Spinal cord (tissue), 10 donors: Measurements from ENCODE around the gene SNORC. TPM values are rescaled to one million over a fixed set of nuclear protein-coding genes. Genes with fewer than 3 reads are reported as not detected.

Source experiments
- DNase-seq, 6 donors: peaks; one replicate each; pipeline versions ENCODE4 v3.0.0 to v3.0.0-alpha.2; 2013 to 2015; ENCODE audit warnings: low spot score in 6 of 6, low read depth in 4 of 6
- H3K27ac ChIP-seq: one replicate; pipeline ENCODE4 v1.5.1; 2013; ENCODE audit warnings: low read depth, low read length, control low read depth
- H3K27me3 ChIP-seq: one replicate; pipeline ENCODE4 v1.6.1; 2013; ENCODE audit warnings: low read length; ENCODE audit not compliant: control insufficient read depth, insufficient read depth
- H3K36me3 ChIP-seq: one replicate; pipeline ENCODE4 v1.6.1; 2013; ENCODE audit warnings: low read length; ENCODE audit not compliant: control insufficient read depth, insufficient read depth
- H3K4me1 ChIP-seq: one replicate; pipeline ENCODE4 v1.6.1; 2013; ENCODE audit warnings: low read length; ENCODE audit not compliant: control insufficient read depth, insufficient read depth
- H3K4me3 ChIP-seq: one replicate; pipeline ENCODE4 v1.5.1; 2013; ENCODE audit warnings: low read depth, low read length, control low read depth
- H3K9me3 ChIP-seq: one replicate; pipeline ENCODE4 v1.6.1; 2013; ENCODE audit warnings: low read length; ENCODE audit not compliant: control insufficient read depth, insufficient read depth
- WGBS: methylation state at CpG from one replicate; pipeline ENCODE4 v1.1.5; 2013; ENCODE audit warnings: missing lambda C conversion rate; ENCODE audit not compliant: insufficient coverage; 5-methylcytosine and 5-hydroxymethylcytosine counted together
- polyA plus RNA-seq, 2 donors: library from polyadenylated mRNA; unstranded; fragments of 120-200 nt; gene quantifications; one replicate each; pipeline ENCODE4 v1.2.1, GENCODE V29; 2013; ENCODE audit not compliant: insufficient read length in 2 of 2
- total RNA-seq, 2 donors: library from RNA; depleted of rRNA in 1 of 2; stranded (reverse); fragments of 120-200 nt in 1 of 2; fragments of >200 nt in 1 of 2; gene quantifications; one replicate each; pipeline versions ENCODE4 v1.2.3 to v1.2.4, GENCODE V29; 2013 to 2014
- donor health status: healthy.

Gene SNORC
- total and polyA plus RNA-seq, 4 donors, result 3.1 to 10.8 (median 7.4) TPM

- Histone ChIP-seq H3K36me3 (peaks cover 9% of the 10 kb centered on the region), H3K27ac (no peak overlapping the region), H3K4me1 (no peaks in the 10 kb centered on the region), H3K4me3 (no peak overlapping the region), H3K27me3 (no peaks in the 10 kb centered on the region), H3K9me3 (no peaks in the 10 kb centered on the region)
- WGBS, result 89% methylated on average over 1 of the region's 2 CpGs
- DNase-seq, result no peak
These were observed 6.1 kb upstream of the SNORC start for GRCh38 chr2:232863996-232864395.

GRCh38 chr2:232865165-232865564 is 4.9 kb upstream of the SNORC start:
- no peak overlapping the region for H3K27ac ChIP-seq
- DNase-seq, result no peak
- no peak overlapping the region for H3K4me3 ChIP-seq
- no CpG with 5 or more reads among the region's 1 CpG for WGBS
- no peaks in the 10 kb centered on the region for H3K9me3 ChIP-seq
- H3K4me1 ChIP-seq, result peaks cover 4% of the 10 kb centered on the region
- no peaks in the 10 kb centered on the region for H3K27me3 ChIP-seq
- H3K36me3 ChIP-seq, result peaks cover 4% of the 10 kb centered on the region

GRCh38 chr2:232866104-232866503 is 4.0 kb upstream of the SNORC start:
- DNase-seq, result no peak
- H3K4me3 ChIP-seq, result no peak overlapping the region
- H3K4me1 ChIP-seq, result peaks cover 11% of the 10 kb centered on the region
- no CpG with 5 or more reads among the region's 4 CpGs for WGBS
- peaks cover 11% of the 10 kb centered on the region for H3K36me3 ChIP-seq
- no peaks in the 10 kb centered on the region for H3K9me3 ChIP-seq
- no peaks in the 10 kb centered on the region for H3K27me3 ChIP-seq
- H3K27ac ChIP-seq, result no peak overlapping the region

GRCh38 chr2:232869138-232870017 is 686 bp upstream of the SNORC start:
- H3K27me3 ChIP-seq, result no peaks in the 10 kb centered on the region
- WGBS, result 67% methylated on average over 15 of the region's 15 CpGs

GRCh38 chr2:232870766-232871371 is 805 bp downstream of the SNORC start:
- Histone ChIP-seq H3K27me3 (no peaks in the 10 kb centered on the region), H3K27ac (no peak overlapping the region), H3K36me3 (peaks cover 39% of the 10 kb centered on the region), H3K4me3 (no peak overlapping the region), H3K4me1 (peaks cover 53% of the 10 kb centered on the region), H3K9me3 (no peaks in the 10 kb centered on the region)
- 78% methylated on average over 17 of the region's 17 CpGs for WGBS
- DNase-seq, result no peak

More at GRCh38 chr2:232869138-232870017, 686 bp upstream of the SNORC start:
- H3K36me3 ChIP-seq, result peaks cover 34% of the 10 kb centered on the region
- H3K27ac ChIP-seq, result no peak overlapping the region
- no peak overlapping the region for H3K4me3 ChIP-seq
- no peaks in the 10 kb centered on the region for H3K9me3 ChIP-seq
- no peak for DNase-seq
- H3K4me1 ChIP-seq, result peaks cover 40% of the 10 kb centered on the region

- Histone ChIP-seq H3K36me3 (peaks cover 39% of the 10 kb centered on the region), H3K4me1 (peaks cover 53% of the 10 kb centered on the region), H3K27ac (no peak overlapping the region), H3K27me3 (no peaks in the 10 kb centered on the region), H3K4me3 (no peak overlapping the region), H3K9me3 (no peaks in the 10 kb centered on the region)
- peak in 1 of 6 donors; percentile 27 for DNase-seq
- WGBS, result 82% methylated on average over 14 of the region's 15 CpGs
These were observed 1.4 kb downstream of the SNORC start for GRCh38 chr2:232871418-232871834.

- WGBS, result 69% methylated on average over 22 of the region's 22 CpGs
- peak overlapping the region; percentile 52 for H3K27ac ChIP-seq
- peaks cover 57% of the 10 kb centered on the region for H3K4me1 ChIP-seq
- H3K4me3 ChIP-seq, result no peak overlapping the region
- peak in 2 of 6 donors; percentile 10 to 76 for DNase-seq
- H3K27me3 ChIP-seq, result no peaks in the 10 kb centered on the region
- no peaks in the 10 kb centered on the region for H3K9me3 ChIP-seq
- H3K36me3 ChIP-seq, result peaks cover 39% of the 10 kb centered on the region
These were observed 2.0 kb downstream of the SNORC start for GRCh38 chr2:232871835-232872736.

GRCh38 chr2:232872826-232873225 is 2.8 kb downstream of the SNORC start:
- Histone ChIP-seq H3K4me1 (peaks cover 64% of the 10 kb centered on the region), H3K36me3 (peaks cover 39% of the 10 kb centered on the region), H3K4me3 (no peak overlapping the region), H3K9me3 (no peaks in the 10 kb centered on the region), H3K27ac (peak overlapping the region; percentile 52), H3K27me3 (no peaks in the 10 kb centered on the region)
- WGBS, result 64% methylated on average over 9 of the region's 9 CpGs
- DNase-seq, result peak in 1 of 6 donors; percentile 37

GRCh38 chr2:232873292-232873908 is 3.3 kb downstream of the SNORC start:
- WGBS, result 85% methylated on average over 14 of the region's 14 CpGs
- H3K27ac ChIP-seq, result no peak overlapping the region

More at GRCh38 chr2:232873292-232873908, 3.3 kb downstream of the SNORC start:
- no peak for DNase-seq
- peaks cover 69% of the 10 kb centered on the region for H3K4me1 ChIP-seq
- H3K4me3 ChIP-seq, result no peak overlapping the region
- H3K27me3 ChIP-seq, result no peaks in the 10 kb centered on the region
- H3K36me3 ChIP-seq, result peaks cover 45% of the 10 kb centered on the region
- no peaks in the 10 kb centered on the region for H3K9me3 ChIP-seq
